Tongue (tissue), 2 donors: ENCODE measurements around the gene IGDCC3. TPM values are rescaled to one million over a fixed set of nuclear protein-coding genes. Genes with fewer than 3 reads are reported as not detected.

ENCODE experiments used
- DNase-seq: peaks from one replicate; pipeline ENCODE4 v3.0.0-alpha.2; 2015
- total RNA-seq: library from RNA; depleted of rRNA; stranded (reverse); fragments of >200 nt; gene quantifications from one replicate; pipeline ENCODE4 v1.2.3, GENCODE V29; 2014

Gene IGDCC3
- total RNA-seq, 1 donor from 2014 or later = 1.7 TPM

DNA sequence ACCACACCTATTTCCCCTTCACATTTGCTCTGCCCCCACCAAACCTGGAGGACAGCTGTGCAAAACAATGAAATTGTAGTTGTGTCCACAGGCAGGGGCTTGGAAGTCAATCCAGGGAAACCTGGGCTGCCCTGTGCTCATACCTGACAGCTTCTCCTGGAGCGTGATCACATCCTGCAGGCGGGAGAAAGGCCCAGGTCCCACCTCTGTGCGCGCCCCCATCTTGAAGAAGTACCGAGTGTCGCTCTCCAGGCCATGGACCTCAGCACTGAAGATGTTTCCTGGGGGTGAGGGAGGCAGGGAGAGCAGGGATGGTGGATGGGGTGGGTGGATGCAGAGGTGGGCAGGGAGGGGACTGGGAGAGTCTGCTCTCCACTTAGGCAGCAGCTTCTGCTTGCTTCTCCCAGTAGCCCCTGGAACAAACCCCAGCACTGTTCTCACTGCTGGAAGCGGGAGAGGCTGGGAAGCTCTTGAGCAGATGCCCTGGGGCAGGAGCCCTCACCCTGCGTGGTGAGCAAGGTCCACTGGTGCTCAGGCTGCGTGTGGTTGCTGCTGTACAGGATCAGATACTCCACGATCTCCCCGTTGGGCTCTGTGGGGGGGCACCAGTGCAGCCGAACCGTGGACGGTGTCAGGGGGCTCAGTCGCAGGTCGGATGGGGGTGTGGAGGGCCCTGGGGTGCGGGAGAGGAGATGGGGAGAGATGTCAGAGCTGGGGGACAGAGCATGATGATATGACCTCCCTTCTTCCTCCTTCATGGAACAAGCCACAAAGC is 10.7 kb upstream of the IGDCC3 start:
- no peak for DNase-seq

DNA sequence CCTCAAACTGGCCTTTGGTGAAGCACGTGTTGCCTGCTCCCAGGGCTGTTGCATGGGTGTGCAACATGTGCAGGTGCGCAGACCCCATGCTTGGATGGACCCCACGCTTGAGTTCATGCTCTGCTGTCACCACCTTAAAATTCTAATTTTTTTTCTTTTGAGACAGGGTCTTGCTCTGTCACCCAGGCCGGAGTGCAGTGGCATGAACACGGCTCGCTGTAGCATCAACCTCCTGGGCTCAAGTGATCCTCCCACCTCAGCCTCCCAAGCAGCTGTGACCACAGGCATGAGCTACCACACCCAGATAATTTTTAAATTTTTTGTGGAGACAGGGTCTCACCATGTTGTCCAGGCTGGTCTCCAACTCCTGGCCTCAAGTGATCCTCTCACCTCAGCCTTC is 9.1 kb upstream of the IGDCC3 start:
- no peak for DNase-seq

DNA sequence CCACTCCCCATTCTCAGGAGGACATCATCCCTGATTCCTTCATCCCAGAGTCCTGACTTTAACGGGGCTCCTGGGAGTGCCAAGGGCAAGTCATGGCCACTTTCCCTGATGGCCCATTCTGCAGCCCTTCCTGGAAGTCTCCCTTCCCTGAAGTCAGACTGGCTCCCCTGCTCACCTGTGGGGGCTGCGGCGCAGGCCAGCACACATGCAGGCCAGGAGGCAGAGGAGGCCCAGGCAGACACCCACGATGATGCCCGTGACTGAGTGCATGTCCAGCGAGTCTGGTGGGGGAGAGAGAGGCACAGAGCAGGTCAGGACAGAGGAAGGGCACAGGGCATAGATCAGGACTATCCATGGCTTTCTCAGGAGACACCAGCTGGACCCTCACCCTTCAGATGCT is 8.6 kb upstream of the IGDCC3 start:
- no peak for DNase-seq

DNA sequence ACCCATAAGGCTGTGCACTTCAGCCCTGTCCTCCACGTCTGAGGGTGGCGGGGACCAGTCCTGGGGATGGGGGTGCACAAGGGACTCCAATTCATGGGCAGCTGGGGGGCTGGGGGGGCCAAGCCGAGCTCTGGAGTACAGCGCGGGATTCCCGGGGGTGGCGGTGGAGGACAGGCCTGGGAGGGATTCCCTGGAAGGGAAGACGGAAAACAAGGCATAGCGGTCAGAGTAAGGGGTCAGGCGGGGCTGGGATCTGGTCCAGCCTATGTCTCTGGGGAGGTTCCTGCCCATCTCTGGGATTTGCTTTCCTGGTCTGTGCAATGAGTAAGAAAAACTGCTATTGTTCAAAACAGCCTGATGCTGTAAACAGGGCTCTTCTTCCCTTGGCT is 8.1 kb upstream of the IGDCC3 start:
- peak; percentile 45 for DNase-seq

DNA sequence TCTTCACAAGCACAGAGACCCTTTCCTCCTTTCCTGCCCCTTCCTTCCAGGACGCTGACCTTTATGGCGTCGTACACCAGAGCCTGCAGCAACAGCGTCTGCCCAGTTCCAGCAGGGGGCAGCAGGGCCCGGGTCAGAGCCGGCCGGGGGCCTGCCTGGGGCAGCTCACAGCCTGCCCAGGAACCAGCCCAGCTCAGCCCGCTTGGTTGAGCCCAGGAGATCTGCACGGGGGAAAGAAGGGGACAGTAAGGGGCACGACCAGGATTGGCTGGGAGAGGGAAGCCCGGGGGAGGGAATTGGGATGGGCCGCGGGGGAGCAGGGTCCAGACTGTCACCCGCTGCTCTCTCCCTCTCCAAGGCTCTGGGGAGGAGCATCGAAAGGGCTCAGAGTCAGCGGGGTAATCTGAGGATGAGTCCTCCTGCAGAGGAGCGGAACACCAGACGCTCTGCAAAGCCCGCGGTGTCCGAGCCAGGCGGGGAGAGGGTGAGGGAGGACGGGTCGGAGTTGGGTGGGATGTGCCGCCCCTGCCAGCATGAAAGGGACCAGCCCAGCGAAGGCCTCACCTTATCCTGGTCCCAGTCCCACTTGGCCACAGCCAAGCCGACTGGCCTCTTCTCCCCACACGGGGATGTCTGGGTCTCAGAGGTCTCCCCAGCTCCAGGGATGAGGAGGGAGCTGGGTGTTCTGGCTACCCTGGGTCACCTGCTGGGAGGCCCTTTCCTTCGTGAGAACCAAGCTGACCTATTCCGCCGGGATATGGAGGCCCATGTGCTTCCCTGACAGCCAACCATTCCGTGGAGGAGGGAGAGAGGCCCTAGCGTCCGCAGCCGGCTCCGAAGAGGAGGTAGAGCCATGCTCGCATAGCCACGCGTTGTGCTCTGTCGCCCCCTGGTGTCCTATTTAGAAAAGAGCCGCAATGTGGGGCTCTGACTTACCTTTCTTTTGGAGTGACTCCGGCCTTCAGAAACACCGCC is 7.4 kb upstream of the IGDCC3 start:
- peak; percentile 95 for DNase-seq

DNA sequence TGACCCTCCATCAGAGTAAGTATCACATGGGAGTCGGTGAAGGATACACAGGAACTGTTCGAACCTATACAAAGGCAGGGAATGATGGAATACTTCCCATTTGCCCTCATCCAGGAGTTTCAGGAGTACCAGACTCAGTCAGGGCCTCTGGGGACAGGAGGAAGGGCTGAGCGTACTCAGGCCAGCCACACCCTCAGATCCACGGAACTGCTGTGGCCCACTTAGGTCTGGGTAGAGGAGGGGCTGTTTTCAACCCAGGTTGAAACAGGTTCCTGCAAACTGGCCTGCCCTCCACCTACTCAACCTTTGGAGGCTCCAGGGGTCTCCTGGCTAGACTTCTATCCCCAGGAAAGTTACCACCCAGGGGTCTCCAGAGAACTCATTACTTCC is 6.7 kb upstream of the IGDCC3 start:
- no peak for DNase-seq

DNA sequence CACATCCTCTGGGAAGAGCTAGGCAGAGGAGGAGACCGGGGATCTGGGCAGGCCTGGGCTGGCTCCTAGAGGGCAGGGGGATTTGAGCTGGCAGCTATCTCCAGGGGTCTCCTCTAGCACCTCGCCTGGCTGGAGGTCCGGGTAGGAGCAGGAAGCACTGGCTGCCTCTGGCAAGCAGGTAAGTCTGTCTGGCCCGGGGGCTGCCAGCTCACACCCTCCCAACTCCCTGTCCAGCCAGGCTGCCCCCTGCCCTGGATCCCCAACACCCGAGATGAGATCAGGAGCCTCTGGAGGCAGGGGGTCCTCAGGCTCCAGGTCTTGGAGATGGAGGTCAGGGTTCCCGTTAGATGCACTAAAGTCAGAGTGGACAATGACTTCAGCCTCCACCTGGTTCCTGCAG is 6.2 kb upstream of the IGDCC3 start:
- DNase-seq = no peak

DNA sequence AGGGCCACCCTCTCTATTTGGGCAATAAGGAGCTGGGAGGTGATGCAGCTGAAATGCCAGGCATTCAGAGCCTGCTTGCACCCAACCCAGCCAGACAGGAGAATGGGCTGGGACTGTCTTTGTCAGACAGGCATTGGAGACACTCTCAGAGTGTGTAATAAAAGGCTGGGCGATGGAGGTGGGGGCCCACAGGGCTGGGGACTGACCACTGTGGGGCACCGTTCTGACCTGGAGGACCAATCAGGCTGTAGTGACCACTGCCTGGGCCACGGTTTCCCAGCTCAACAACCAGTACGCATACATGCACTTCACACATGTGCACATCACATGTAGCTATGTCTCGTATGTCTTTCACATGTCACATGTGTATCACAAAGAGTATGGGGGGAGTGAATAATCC is 5.7 kb upstream of the IGDCC3 start:
- DNase-seq = no peak

DNA sequence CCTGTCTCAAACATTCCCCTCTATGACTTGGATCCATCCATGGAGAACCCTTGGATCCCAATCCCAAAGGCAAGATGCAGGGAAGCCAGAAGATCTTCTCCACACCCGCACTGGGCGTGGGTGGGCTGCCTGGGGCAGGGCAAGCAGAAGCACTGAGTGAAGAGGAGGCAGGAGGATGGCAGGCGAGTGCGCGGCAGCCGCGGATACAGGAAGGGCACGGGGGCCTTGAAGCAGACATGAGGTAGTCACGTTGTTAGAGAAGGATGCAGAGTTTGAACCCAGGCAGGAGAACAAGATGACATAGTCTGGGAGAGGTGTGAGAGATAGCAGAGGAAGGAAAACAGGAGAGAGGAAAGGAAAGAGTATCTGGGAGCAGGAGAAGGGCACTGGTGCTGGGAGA is 5.1 kb upstream of the IGDCC3 start:
- no peak for DNase-seq

DNA sequence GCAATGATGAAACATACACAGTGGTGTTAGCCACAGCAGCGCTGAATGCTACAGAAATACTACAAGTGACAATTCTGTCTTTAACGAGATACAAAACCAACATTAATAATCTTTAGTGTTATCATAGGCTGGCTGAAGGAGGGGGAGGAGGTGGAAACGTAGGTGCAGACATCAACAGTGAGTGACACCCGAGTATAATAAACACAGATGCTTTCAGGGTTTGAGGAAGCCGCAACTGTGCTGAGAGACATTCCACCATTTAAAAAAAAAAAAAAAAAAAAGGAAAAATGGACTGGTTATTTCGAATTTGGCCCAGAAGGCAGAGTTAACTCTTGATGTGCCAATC is 4.3 kb upstream of the IGDCC3 start:
- DNase-seq = no peak

DNA sequence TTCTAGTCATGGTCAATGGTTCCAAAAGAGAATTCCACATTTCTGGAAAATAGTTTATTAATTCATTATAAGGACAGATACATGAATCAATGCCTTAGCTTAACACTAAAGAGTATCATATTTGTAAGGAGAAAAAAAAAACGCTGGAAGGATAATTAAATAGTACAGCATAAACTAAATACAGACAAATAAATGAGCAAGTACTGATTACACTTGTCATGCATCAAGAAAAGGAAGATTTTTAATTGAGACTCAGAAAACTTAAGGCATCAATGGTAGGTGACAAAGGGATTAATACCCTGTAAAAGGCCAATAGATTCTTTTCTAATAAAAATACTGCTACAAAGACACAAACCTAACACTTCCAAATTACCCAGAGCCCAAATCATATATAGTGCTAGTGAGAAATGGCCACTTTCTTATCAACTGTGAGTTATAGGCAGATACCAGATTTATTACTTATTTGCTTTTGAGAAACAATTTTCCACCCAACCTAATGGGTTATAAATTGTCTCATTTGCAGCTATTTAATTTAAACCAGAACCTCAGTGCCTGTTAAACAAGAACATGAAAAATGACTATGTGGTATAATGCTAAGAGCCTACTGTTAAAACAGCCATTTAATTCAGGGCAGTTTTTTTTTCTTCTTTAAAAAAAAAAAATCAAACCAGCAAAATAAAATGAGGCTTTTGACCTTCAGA is 3.8 kb upstream of the IGDCC3 start:
- no peak for DNase-seq

DNA sequence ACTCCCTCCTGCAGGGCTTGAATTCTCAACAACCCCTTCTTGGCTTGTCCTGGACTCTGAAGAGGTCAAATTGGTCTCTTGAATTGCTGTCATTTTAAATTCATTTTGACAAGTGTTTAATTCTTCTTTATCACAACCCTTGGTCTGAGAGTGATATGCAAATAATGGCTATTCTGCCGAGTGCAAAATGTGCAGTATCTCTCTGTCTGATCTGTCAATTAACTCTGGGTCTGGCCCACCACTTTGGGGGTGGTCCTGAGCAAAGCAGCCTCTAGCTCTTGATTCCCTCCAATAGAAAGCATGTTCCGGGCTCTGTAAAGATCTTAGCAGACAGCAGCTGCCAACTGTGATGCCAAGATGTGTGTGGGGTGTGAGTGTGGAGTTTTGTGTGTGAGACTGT is 2.2 kb upstream of the IGDCC3 start:
- DNase-seq = no peak

DNA sequence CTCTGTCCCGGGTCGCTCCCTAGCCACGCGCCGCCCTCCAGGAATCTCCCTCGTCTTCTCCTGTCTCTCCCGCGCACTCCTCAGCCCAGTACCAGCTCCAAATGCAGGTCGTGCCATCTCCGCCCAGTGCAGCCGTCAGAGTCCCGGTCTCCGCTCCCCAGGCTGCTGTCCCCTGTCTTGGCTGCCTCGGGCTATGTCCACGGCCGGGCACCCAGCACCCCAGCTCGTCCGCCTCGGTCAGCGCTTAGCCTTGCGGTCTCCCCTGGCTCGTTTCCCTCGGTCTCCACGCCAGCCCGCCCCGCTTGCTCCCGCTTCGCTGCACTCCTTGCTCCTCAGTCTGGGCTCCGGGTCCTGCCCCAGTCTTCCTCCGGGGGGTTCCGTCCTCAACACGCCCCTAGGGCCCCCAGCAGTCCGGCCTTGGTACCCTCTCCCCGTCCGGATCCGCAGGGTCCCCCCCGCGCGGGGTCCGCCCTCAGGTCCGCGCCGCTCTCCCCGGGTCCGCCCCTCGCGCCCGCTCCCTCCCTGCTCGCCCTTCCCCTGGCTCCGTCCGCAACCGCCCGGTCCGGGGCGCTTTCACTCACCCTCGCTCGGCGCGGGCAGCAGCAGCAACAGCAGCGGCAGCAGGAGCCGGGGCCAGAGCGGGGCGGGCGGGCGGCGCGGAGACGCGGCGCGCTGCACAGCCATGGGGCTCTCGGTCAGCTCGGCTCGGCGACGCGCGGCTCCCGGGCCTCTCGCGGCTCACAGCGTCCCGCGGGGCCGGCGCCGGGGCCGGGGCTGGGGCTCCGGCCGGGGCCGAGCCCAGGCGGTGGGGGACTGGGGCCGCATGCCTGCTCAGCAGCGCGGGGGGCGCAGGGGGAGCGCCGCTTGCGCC is 462 bp downstream of the IGDCC3 start:
- peak; percentile 57 for DNase-seq

DNA sequence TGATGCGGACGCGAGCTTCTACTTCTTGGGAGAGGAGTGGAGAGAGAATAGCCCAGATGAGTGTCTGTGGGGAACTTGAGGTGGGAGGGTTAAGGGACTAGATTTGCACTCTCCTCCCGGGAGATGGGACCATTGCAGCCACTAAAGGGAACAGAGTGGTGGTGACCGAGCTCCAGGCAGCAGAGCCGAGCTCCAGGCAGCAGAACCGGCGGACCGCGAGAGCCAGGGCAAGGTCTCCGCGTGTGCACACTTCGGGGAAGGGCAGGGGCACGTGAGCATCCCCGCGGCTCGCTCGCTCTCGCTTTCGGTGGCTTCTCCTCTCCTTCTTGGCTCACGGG is 1.1 kb downstream of the IGDCC3 start:
- DNase-seq = peak; percentile 35

DNA sequence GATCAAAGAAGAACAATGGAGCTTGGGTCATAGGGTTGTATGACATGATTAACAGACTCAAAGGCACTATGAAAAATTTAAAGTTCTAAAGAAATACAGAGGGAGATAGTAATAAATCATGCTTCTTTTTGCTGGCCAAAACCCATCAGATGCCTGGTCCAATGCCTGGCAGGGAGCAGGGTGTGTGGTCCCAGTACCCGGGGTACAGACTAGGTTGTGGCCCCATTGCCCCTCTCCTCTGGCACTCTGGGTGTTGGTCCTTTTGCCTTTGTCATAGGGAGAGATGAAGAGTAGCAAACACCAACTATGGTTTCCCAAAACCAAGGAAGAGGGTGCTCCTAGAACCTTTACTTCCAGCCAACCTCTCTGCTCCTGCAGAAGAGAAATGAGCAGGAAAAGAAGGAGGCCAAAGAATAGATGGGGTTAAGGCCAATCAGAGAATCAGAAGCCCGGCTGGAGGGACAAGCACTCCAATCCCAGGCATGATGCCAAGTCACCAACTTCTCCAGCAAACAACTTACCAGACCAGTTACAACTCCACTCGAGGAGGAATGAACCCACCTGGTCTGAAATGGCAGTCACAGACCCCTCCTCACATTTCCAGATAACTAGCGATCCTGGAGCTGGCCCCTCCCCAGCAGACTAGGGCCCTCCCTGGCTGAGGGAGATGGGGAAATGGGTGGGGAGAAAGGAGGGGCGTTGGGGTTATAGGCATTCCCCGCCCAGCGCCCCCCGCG is 1.8 kb downstream of the IGDCC3 start:
- no peak for DNase-seq

DNA sequence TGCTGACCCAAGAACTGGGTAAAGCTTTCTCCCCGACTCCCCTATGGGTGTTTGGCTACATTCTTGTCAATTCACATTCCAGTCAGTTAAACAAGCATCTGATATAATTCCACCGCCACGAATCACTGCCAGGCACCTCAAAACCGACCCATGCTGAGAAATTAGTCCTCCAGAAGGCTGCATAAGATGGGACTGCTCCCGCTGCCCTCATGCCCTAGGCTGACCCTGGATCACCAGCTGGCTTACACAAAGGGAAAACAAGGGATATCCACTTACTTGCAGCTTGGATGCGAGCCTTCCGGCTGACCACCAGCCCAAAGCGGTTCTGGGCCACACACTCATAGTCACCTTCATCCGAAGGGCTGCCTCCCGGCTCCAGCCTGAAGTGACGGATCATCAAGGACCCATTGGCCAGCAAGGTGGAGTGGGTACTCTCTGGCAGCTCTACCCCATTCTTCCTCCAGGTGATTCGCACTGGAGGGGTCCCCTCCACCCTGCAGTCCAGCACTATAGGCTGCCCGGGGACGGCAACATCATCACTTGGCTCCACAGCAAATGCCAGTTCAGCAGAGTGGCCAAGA is 2.9 kb downstream of the IGDCC3 start:
- no peak for DNase-seq

DNA sequence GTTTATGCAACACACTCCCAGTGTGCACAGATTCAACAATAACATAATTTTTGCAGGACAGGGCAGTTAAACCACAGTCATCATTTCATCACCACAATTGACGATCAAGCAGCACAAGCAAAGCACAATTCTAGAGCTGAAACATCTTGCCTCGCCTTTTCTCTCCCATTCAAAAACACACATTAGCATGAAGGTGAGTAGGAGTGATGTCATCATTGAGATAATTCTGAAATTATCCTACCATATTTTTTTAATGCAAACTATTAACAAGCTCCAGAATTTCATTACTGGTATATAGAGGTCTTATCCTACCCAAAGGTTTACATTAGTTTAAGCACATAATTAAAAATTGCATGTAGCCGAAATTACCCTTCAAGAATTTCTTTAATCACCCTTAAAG is 3.5 kb downstream of the IGDCC3 start:
- DNase-seq = no peak

DNA sequence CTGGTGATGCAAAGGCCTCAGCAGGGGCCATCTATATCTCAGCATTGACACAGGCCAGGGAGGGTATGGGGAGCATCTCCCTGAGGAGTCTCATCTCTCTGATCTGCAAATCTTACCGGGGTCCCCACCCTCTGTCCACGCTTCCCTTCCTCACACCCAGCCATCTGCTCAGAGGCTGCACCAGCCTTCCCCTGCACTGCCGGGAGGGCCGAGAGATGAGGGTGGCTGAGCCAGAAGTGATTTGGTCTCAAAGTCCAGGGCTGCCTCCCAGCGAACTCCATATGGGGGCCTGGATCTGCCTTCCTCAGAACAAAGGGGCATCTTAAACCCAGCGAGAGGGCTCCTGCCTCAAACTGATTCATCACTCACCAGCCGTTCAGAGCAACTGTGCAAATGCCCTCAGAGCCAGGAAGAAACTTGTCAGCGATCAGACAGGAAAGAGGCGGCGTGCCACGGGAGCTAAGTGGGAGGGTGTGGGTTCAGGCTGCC is 4.6 kb downstream of the IGDCC3 start:
- no peak for DNase-seq

DNA sequence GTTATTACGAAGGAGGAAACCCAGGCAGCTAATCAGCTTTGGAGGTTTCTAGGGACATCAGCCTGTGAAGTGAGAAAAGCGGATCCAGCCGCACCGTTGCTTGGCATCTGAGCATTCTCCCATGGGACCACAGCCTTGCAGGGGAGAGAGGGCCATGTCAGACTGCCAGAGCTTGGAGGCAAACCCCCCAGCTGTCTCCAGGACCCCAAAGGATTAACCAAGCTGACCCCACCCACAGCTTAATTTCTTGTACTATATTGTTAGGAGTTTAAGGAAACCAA is 5.1 kb downstream of the IGDCC3 start:
- no peak for DNase-seq

DNA sequence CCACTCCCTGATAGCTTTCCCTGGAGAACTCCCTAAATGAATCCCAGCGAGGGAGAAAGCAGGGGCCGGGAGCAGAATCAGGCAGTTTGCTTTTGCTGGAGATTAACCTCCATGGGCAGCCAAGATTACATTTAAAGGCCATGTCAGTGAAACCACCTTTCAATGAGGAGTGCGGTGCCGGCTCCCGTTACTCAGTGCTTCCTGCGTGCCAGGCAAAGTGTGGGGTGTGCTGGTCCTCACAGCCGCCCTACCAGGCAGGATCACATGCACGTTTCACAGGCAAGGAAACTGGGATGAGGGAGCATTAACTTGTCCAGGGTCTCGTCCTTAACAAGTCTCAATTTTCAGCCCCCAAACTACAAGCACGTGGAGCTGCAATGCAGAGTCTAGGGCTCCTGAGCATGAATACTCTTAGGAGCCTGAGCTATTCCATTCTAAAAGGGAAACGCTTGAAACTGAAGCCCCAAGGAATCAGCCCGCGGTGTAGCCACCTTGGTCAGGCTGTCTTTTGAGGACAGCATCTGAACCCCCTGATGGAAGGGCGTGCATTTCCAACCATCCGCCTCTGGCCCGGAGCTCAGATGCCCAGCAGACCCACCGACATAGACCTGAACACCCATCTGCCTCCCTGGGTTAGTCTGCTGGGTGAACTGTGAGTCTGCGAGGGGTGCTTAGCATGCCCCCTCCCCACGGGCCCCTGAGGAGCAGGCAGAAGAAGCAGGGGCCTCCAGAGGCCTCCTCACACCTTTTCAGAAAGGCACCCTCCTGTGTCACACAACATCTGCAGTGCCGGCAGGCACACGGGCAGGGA is 5.6 kb downstream of the IGDCC3 start:
- no peak for DNase-seq
